ENCODE results near the gene SLC27A6.

GRCh38 chr5:129082225-129083136 is 117.2 kb downstream of the SLC27A6 start:
- TF ChIP-seq YY1 (IDR thresholded peaks at IDR 0.05; ENCODE audit: low read depth) (no peak), MXI1 (IDR thresholded peaks at IDR 0.05; ENCODE audit: low read depth, low read length) (no peak), FOXJ3 (CRISPR knock-in tag; IDR thresholded peaks at IDR 0.05) (no peak), POLR2AphosphoS5 (IDR thresholded peaks at IDR 0.05; ENCODE audit: low read depth, low read length) (no peak), CHD2 (IDR thresholded peaks at IDR 0.05; ENCODE audit: low read length, partially characterized antibody) (no peak), TCF12 (IDR thresholded peaks at IDR 0.05) (no peak), CTCF (IDR thresholded peaks at IDR 0.05) (no peak), RFX5 (IDR thresholded peaks at IDR 0.05; ENCODE audit: low read length) (no peak)

Measured in SK-N-SH (cell line).